Endothelial cell of umbilical vein (primary cell): ENCODE results near the gene CGNL1. TPM values are rescaled to one million over a fixed set of nuclear protein-coding genes. Genes with fewer than 3 reads are reported as not detected.

Experiments
- BruUV-seq: library from RNA; stranded (reverse); fragments of 400-500 nt; replicated peaks from 2 replicates; lab custom pipeline; 2021; lab: Mats Ljungman, UMichigan
- CTCF ChIA-PET: fragments of 300-600, 350-600 bp; sonication (Branson Sonifier 250); formaldehyde crosslinking; loops from one replicate; lab custom pipeline; 2021; ENCODE audit warnings: antibody characterized with exemption, inconsistent platforms; lab: Charles Lee
- POLR2A ChIA-PET: fragments of 300-600, 350-600 bp; sonication (Branson Sonifier 250); formaldehyde crosslinking; loops from one replicate; lab custom pipeline; 2021; ENCODE audit warnings: antibody characterized with exemption, inconsistent platforms; lab: Charles Lee
- DNase-seq: peaks from one replicate; pipeline ENCODE4 v3.0.0-alpha.2; 2011; ENCODE audit warnings: low read depth, low spot score
- FAIRE-seq: peaks from 2 replicates; lab custom pipeline; 2011; peaks lifted over from hg19 to GRCh38; lab: Jason Lieb, UNC
- H2AFZ ChIP-seq: 2 replicates; pipeline ENCODE4 v1.6.0; 2012; ENCODE audit warnings: low read depth, low read length, control low read depth, inconsistent platforms
- H3K27ac ChIP-seq: 2 replicates; pipeline ENCODE4 v1.5.1; 2011; ENCODE audit warnings: low read depth, mild to moderate bottlenecking, control low read depth, low read length, moderate library complexity; ENCODE audit not compliant: insufficient read depth
- H3K27me3 ChIP-seq, 2 experiments: 2 replicates each; pipeline versions ENCODE4 v1.6.0 to v1.6.1; 2011; ENCODE audit warnings: low read length in 2 of 2, mixed read lengths in 1 of 2; ENCODE audit not compliant: control insufficient read depth in 2 of 2, insufficient read depth in 2 of 2
- H3K36me3 ChIP-seq, 2 experiments: 2 replicates in 1 of 2; 3 replicates in 1 of 2; pipeline ENCODE4 v1.5.1; 2011; ENCODE audit warnings: low read length in 2 of 2, mild to moderate bottlenecking in 1 of 2, moderate library complexity in 1 of 2; ENCODE audit not compliant: control insufficient read depth in 2 of 2, insufficient read depth in 2 of 2; ENCODE audit errors: extremely low read depth in 1 of 2
- H3K4me1 ChIP-seq: 3 replicates; pipeline ENCODE4 v1.5.1; 2011; ENCODE audit warnings: mild to moderate bottlenecking, low read length; ENCODE audit not compliant: control insufficient read depth, insufficient read depth; ENCODE audit errors: extremely low read depth
- H3K4me2 ChIP-seq: 2 replicates; pipeline ENCODE4 v1.6.1; 2011; ENCODE audit warnings: low read length, control low read depth, mixed read lengths; ENCODE audit not compliant: insufficient read depth
- H3K4me3 ChIP-seq, 3 experiments: fragments of 200-600 bp in 1 of 3; sonication (generic), shearing (Covaris generic) in 1 of 3; replicated peaks in 1 of 3; 2 replicates each; pipeline ENCODE4 v1.5.1; 2011 to 2016; ENCODE audit warnings: control low read depth in 3 of 3, low read length in 3 of 3, mild to moderate bottlenecking in 2 of 3, inconsistent platforms in 1 of 3, low read depth in 1 of 3, moderate library complexity in 1 of 3; ENCODE audit not compliant: insufficient read depth in 1 of 3
- H3K79me2 ChIP-seq: 2 replicates; pipeline ENCODE4 v1.6.0; 2012; ENCODE audit warnings: low read length, inconsistent platforms; ENCODE audit not compliant: control insufficient read depth, insufficient read depth
- H3K9ac ChIP-seq: replicated peaks from 2 replicates; pipeline ENCODE3; 2011; ENCODE audit warnings: low read length, control low read depth; ENCODE audit not compliant: insufficient read depth; ENCODE audit errors: extremely low read depth
- H3K9me1 ChIP-seq: replicated peaks from 3 replicates; pipeline ENCODE4 v1.6.0; 2011; ENCODE audit warnings: mild to moderate bottlenecking, low read length; ENCODE audit not compliant: control insufficient read depth, insufficient read depth; ENCODE audit errors: extremely low read depth
- H3K9me3 ChIP-seq: replicated peaks from 2 replicates; pipeline ENCODE4 v1.5.1; 2012; ENCODE audit warnings: low read length, inconsistent platforms; ENCODE audit not compliant: control insufficient read depth, insufficient read depth
- H4K20me1 ChIP-seq: replicated peaks from 2 replicates; pipeline ENCODE3; 2011; ENCODE audit warnings: mild to moderate bottlenecking, low read length; ENCODE audit not compliant: control insufficient read depth, insufficient read depth; ENCODE audit errors: extremely low read depth
- EZH2 ChIP-seq: IDR thresholded peaks from 2 replicates; pipeline ENCODE4 v1.6.1; 2012; ENCODE audit warnings: borderline replicate concordance, low read depth, mild to moderate bottlenecking, moderate library complexity, low read length, inconsistent platforms; ENCODE audit not compliant: severe bottlenecking
- FOS ChIP-seq: IDR thresholded peaks from 2 replicates; pipeline ENCODE4 v1.6.1; 2011; ENCODE audit warnings: mild to moderate bottlenecking, low read length, moderate library complexity, borderline replicate concordance; ENCODE audit not compliant: insufficient read depth
- GATA2 ChIP-seq: IDR thresholded peaks from 2 replicates; pipeline ENCODE4 v1.7.0; 2011; ENCODE audit warnings: low read depth, mild to moderate bottlenecking, moderate library complexity, mixed read lengths, low read length; ENCODE audit not compliant: insufficient read length, insufficient read depth
- JUN ChIP-seq: IDR thresholded peaks from 2 replicates; pipeline ENCODE4 v1.6.1; 2011; ENCODE audit warnings: borderline replicate concordance, low read depth; ENCODE audit not compliant: insufficient read length, insufficient read depth
- MYC ChIP-seq: IDR thresholded peaks from one replicate; pipeline ENCODE4 v1.6.1; 2011; ENCODE audit warnings: mild to moderate bottlenecking, low read depth, low read length
- POLR2A ChIP-seq: IDR thresholded peaks from 2 replicates; pipeline ENCODE4 v1.6.1; 2012; ENCODE audit warnings: low read depth, mild to moderate bottlenecking, control low read depth, low read length
- POLR2AphosphoS5 ChIP-seq: IDR thresholded peaks from 2 replicates; pipeline ENCODE4 v1.6.1; 2012; ENCODE audit warnings: low read depth, mild to moderate bottlenecking, control low read depth, low read length, moderate library complexity; ENCODE audit not compliant: insufficient read depth
- dilution Hi-C: fragments of 300-500 bp; cut with MboI; formaldehyde crosslinking; loops from one replicate; pipeline ENCODE4 v1.15.0; 2019; ENCODE audit warnings: low sequenced_read_pairs; ENCODE audit not compliant: extremely low pct_ligation_motif_present
- intact Hi-C: fragments of 100-400 bp; cut with micrococcal nuclease; formaldehyde crosslinking; loops from one replicate; pipeline ENCODE4 v1.10.0; 2022
- polyA plus RNA-seq, 4 experiments: library from polyadenylated mRNA; depleted of rRNA in 3 of 4; stranded (reverse) in 3 of 4; unstranded in 1 of 4; fragments of >200 nt; gene quantifications; 2 replicates each; pipeline versions ENCODE4 v1.2.1 to v1.2.3, GENCODE V29; 2011 to 2012; ENCODE audit warnings: missing spikeins in 1 of 4
- total RNA-seq: library from RNA; stranded (reverse); gene quantifications from 2 replicates; pipeline ENCODE4 v1.2.3, GENCODE V29; 2021
- TF ChIP-seq, protein P1 (sequence below), 2 donors: IDR thresholded peaks; 1 replicate in 1 of 2; 2 replicates in 1 of 2; pipeline ENCODE4 v1.5.1; 2011; ENCODE audit warnings: low read length in 2 of 2, mild to moderate bottlenecking in 2 of 2, moderate library complexity in 2 of 2, control low read depth in 1 of 2, inconsistent platforms in 1 of 2, low read depth in 1 of 2; ENCODE audit not compliant: insufficient read depth in 1 of 2; ENCODE audit errors: extremely low read depth in 1 of 2
- TF ChIP-seq, protein P2 (sequence below): IDR thresholded peaks from 2 replicates; pipeline ENCODE4 v1.6.1; 2011; ENCODE audit not compliant: insufficient read depth, insufficient read length

The CGNL1 gene
- total and polyA plus RNA-seq, 2 donors (not counting 3 experiments of a cell fraction or from before 2014, with no cell fraction given): 6.9 to 27.1 TPM

GRCh38 chr15:57481038-57481705, 104.9 kb downstream of the CGNL1 start:
- no peaks in the 10 kb centered on the region for H3K27me3 ChIP-seq
- no peaks in the 10 kb centered on the region for H3K9me3 ChIP-seq
- H3K9ac ChIP-seq: no peak overlapping the region
- no TSS peak for BruUV-seq
- no peaks in the 10 kb centered on the region for H3K79me2 ChIP-seq
- ChIA-PET CTCF (interaction anchor here (0.6 to 1.9 kb wide), 3 partner anchors 25 to 141 kb away, joined by 3 to 6 read pairs (median 4); no protein-coding TSS in a partner anchor), POLR2A (no interaction called here)
- no peaks in the 10 kb centered on the region for H3K36me3 ChIP-seq
- intact Hi-C loops (no loop called here), dilution Hi-C loops (no loop called here)
- H2AFZ ChIP-seq: no peak overlapping the region
- TF ChIP-seq POLR2A (no peak), FOS (no peak), GATA2 (no peak), EZH2 (no peak), JUN (no peak), MYC (no peak), POLR2AphosphoS5 (no peak)
- TF ChIP-seq, protein P1, sequence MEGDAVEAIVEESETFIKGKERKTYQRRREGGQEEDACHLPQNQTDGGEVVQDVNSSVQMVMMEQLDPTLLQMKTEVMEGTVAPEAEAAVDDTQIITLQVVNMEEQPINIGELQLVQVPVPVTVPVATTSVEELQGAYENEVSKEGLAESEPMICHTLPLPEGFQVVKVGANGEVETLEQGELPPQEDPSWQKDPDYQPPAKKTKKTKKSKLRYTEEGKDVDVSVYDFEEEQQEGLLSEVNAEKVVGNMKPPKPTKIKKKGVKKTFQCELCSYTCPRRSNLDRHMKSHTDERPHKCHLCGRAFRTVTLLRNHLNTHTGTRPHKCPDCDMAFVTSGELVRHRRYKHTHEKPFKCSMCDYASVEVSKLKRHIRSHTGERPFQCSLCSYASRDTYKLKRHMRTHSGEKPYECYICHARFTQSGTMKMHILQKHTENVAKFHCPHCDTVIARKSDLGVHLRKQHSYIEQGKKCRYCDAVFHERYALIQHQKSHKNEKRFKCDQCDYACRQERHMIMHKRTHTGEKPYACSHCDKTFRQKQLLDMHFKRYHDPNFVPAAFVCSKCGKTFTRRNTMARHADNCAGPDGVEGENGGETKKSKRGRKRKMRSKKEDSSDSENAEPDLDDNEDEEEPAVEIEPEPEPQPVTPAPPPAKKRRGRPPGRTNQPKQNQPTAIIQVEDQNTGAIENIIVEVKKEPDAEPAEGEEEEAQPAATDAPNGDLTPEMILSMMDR (IDR thresholded peaks at IDR 0.05; ENCODE audit: extremely low read depth in 1 of 2, insufficient read depth in 1 of 2, low read depth in 1 of 2, low read length in 2 of 2): no peak
- TF ChIP-seq, protein P2, sequence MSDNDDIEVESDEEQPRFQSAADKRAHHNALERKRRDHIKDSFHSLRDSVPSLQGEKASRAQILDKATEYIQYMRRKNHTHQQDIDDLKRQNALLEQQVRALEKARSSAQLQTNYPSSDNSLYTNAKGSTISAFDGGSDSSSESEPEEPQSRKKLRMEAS: no peak
- no peaks in the 10 kb centered on the region for H3K9me1 ChIP-seq
- no peak for DNase-seq
- FAIRE-seq: no peak
- H3K4me2 ChIP-seq: no peak overlapping the region
- H3K4me1 ChIP-seq: peaks cover 37% of the 10 kb centered on the region
- H3K4me3 ChIP-seq: no peak overlapping the region
- no peaks in the 10 kb centered on the region for H4K20me1 ChIP-seq
- no peak overlapping the region for H3K27ac ChIP-seq
